NCI-H345 treated with DMSO at 0.1 percent for 48 hours (cell line): ENCODE measurements around the gene FAM237A.
A peak's percentile ranks its signal among the peaks of the same experiment; 100 is the strongest.

Experiments
- DNase-seq: peaks from one replicate; lab custom pipeline; 2025; ENCODE audit not compliant: unreplicated experiment; lab: John Stamatoyannopoulos, UW

The FAM237A gene

DNA sequence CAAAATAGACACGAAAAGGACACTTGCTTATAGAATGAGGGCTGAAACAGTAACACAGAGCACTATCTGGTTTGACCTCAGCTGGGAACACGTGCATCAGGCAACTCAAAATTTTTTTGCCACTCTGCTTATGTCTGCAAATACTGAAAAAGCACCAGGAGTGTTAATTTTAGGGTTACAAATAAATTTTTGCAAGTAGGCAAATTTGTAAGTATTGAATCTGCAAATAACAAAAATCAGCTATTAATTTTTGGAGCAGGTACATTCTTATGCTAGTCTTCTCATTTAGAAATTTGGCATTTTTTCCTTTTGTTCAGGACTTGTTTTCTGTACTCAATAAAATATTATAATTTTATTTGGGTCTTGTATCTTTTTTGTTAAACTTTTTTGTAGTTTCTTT is 46.2 kb downstream of the FAM237A start:
- no peak for DNase-seq

DNA sequence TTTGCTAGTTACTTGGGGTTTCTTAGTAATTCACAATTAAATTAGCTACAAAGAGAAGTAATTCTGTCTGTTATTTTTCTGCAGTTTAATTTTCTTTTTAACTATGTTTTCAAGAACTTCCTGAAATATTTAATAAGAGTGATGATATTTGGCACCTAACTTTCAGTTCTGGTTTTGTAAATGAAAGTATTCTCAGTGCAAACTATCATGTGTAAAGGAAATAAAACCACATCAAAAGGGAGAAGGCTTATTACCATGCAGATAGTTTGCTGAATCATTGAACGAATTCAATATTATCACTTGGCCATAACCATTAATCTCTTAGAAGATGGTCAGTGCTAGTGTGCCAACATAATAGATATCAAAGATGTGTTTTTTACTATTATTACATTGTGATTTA is 46.7 kb downstream of the FAM237A start:
- DNase-seq, result no peak

DNA sequence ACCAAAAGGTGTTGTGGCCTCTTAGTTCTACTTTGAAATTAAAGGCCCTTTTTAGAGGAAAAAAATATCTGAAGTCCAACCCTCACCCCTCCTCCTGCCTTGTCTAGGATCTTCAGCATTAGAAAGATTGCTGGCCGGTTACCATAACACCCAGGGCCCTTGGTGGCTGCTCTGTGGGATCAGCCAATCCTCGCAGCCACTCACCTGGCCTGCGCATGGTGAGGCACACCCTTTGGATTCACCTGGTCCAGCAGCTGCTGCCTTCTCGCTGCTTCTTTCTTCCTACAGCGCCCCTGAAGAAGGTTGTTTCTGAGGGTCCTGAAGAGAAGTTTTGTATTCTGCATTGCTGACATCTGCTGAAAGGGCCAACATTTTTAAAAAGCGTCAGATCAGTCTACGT is 50.7 kb downstream of the FAM237A start:
- no peak for DNase-seq

DNA sequence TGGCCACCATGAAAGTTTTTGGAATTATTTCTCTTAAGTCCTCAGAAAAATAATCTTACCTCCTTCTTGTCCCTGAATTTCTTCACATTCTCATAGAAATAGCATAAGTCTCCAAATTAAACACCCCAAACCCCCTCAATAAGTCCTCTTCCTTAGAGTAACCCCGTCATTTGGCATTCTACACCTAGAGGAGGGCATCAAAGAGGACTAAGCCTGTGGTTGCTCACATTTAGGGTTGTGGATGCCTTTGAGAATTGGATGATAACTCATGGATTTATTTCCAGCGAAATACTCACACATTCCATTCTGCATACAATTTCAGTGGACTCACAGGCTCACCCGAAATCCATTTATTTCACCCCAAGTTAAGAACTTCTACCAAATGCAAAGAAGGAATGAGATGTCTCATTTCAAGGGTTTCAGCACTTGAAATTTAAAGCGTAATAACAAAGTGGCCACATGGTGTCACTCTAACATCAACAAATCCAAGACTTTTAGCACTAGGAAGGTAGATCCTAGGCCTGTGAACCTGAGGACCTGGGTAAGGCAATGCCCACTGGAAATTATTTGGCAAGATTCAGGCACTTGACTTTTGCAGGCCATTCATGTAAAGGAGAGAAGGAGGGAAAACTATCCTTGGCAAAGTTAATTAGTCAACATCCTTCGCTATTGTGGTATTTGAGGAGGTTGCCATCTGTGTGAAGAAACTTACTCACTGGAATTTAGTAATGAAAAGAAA is 51.3 kb downstream of the FAM237A start:
- peak; percentile 23 for DNase-seq

DNA sequence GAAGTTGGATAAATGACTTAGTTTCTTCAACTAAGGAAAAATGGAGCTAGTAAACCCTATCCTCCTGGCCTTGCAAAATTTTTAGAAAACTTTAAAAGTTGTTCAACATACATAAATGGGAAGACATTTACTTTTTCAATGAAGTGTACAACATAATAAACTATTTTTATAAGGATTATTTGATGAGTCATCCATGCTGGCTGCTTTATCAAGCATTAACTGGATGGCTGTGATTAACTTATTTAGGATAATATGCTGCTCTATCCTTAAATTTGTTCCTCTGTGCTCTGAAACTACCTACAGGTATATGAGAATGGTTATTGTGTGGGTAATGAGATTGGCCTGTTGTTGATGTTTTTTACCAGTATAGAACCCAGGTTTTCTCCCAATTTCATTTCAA is 54.6 kb downstream of the FAM237A start:
- DNase-seq, result no peak

DNA sequence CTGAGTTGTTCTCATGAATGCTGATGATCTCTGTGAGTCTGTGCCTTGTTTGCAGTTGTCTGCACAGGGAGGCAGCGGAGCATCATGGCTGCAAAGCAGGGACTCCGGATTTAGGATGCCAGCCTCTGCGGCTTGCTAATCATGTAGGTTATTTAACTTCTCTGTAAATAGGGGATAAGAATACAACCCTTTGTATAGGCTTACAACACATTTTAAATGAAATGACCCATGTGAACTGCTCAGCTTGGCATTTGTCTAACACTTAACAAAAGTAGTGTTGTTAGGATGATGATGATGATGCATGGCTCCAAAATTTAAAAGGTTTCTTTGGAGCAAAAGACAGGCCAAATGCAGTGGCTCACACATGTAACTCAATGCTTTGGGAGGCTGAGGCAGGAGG is 56.5 kb downstream of the FAM237A start:
- no peak for DNase-seq
